ENCODE data around the gene CEBPZ.

CEBPZ gene

DNA sequence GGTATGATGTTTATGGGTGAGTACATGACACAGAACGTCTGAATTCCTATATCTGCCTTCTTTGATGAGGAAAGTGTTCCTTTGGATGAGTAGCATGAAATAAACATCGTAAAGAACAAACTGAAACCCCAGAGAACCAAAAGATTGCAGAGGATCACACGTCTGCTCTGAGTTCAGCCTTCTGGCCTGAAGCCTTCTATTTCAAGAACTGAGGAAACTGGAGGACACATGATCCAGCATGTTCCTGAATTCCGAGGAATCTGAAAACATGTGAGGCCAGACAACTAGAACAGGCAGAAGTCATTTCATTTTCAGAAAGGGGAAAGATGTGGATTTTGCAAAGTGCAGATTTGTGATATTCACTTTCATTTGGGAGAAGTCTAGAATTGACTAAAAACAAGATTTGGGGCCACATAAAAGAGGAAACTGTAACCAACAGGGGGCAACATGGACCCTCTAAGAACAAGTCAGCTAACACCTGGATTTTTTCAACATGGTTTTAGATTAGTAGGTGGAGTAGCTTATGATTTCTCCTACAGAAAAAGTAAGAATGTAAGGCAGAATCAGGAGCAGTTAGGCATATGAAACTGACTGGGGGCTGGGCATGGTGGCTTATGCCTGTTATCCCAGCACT lies 51.3 kb downstream of the CEBPZ start:
- no peak for DNase-seq (ENCODE audit: low spot score)

DNA sequence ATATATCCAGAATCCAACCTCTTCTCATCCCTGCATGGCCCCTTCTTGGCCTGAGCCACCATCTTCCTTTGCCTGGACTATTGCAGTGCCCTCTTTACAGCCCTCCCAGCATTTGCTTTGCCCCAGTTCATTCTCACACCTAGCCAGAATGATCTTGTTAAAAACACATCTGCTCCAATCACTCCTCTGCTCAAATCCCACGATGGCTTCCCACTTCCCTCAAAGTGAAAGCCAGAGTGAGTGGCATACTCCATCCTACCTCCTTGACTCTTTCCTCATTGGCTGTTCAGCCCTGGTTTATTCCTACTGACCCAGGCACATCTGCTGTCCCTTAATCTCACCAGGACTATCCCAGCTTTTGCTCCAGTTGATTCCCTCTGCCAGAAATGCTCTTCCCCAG lies 57.7 kb downstream of the CEBPZ start:
- no peak for DNase-seq (ENCODE audit: low spot score)

GRCh38 chr2:37171624-37171950 lies 59.8 kb downstream of the CEBPZ start:
- DNase-seq (ENCODE audit: low spot score) = no peak

GRCh38 chr2:37168217-37168981 lies 63.0 kb downstream of the CEBPZ start:
- DNase-seq (ENCODE audit: low spot score) = peak; percentile 82

GRCh38 chr2:37167636-37168180 lies 63.7 kb downstream of the CEBPZ start:
- no peak for DNase-seq (ENCODE audit: low spot score)

DNA sequence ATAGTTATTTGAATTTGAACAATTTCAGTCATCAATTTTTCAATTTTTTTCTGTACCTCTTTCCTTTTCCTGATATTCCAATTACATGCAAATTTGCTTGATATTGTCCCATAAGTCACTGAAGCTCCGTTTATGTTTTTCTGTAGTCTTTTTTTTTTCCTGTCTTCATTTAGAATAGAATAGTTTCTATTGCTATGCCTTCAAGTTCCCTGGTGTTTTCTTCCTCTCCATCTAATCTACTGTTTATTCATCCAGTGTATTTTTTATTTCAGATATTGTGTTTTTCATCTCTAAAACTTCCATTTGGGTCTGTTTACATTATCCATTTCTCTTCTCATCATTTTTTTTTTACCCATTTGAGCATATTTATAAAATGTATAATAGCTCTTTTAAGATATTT lies 66.6 kb downstream of the CEBPZ start:
- no peak for DNase-seq (ENCODE audit: low spot score)

GRCh38 chr2:37156857-37157714 lies 74.3 kb downstream of the CEBPZ start, which contains the start of gene EIF2AK2:
TSS of gene EIF2AK2 (minus strand) at chr2:37156980. CDS start at chr2:37147806, 9,174 bp downstream.
- peak; percentile 97 for DNase-seq (ENCODE audit: low spot score)

DNA sequence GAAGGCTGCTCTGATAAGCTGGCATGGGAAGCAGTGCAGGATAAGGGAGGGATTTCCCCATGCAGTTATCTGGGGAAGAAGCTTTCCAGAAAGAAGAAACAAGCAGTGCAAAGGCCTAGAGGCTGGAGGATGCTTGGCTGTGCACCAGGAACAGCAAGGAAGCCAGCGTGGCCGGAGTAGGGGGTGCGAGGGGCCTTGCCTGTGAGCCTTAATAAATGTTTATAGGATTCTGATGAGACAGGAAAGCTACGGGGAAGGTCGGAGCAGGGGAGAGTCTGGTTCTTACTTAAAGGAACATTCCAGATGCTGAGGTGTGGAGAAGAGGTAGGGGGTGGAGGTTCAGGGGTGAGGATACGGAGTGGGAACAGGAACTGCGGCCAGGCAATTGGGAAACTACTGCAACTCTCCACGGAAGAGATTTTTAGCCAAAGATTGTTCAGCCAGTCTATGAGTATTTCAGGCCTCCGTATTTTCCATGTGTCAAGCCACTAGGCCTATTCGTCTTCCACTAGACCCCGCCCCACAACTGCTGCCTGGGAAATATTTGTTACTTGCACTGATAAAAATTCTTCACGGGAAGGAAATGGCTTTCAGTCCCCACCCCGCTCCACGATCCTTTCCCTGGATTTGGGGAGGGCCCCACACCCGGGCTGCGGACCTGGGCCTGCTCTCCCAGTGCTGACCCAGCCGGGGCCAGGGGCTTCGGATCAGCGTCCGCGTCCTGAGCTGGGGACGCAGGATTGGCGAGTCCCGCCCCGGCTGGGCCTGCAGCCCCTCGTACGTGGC lies 75.1 kb downstream of the CEBPZ start:
- peak; percentile 21 for DNase-seq (ENCODE audit: low spot score)

- DNase-seq (ENCODE audit: low spot score) = no peak
Observed at GRCh38 chr2:37154785-37155184, 76.6 kb downstream of the CEBPZ start.

DNA sequence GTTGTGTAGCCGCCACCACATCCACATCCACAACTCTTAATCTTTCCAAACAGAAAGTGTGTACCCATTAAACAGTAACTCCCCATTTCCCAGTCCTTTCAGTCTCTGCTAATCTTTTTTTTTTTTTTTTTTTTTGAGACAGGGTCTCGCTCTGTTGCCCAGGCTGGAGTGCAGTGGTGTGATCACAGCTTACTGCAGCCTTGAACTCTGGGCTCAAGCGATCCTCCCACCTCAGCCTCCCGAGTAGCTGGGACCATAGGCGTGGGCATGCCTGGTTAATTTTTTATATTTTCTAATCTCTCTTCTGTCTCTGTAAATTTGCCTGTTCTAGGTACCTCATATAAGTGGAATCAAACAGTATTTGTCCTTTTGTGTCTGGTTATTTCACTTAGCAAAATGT lies 78.2 kb downstream of the CEBPZ start:
- DNase-seq (ENCODE audit: low spot score) = no peak
